Measurements from ENCODE around the gene DPF3. TPM values are rescaled to one million over a fixed set of nuclear protein-coding genes. Genes with fewer than 3 reads are reported as not detected.

DPF3 gene
- total RNA-seq, 1 donor from 2014 or later = 0.11 TPM

DNA sequence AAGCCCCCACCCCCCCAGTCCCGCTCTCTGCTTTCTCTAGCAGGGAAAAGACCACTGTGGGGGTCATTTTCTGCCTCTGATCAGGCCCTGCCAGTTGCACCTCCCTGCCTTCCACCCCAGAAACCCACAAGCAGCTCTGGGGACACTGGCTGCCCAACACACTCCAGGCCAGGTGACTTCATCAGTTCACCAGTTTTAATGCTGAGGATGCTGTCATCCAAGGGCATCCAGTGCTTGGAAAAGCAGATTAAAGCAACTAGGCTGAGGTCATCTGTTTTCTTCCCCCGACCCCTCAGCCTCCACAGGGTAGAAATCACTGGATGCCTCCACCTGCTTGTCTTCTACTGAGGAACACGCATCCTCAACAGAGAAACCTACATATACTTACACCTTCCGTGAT is 282.4 kb downstream of the DPF3 start:
- Histone ChIP-seq H3K4me1 (peaks cover 0 to 5% of the 10 kb centered on the region in 2 donors), H3K36me3 (no peaks in the 10 kb centered on the region), H3K27ac (no peak overlapping the region), H3K4me3 (no peak overlapping the region), H3K27me3 (no peaks in the 10 kb centered on the region), H3K9me3 (no peaks in the 10 kb centered on the region)
- TF ChIP-seq, protein P1, sequence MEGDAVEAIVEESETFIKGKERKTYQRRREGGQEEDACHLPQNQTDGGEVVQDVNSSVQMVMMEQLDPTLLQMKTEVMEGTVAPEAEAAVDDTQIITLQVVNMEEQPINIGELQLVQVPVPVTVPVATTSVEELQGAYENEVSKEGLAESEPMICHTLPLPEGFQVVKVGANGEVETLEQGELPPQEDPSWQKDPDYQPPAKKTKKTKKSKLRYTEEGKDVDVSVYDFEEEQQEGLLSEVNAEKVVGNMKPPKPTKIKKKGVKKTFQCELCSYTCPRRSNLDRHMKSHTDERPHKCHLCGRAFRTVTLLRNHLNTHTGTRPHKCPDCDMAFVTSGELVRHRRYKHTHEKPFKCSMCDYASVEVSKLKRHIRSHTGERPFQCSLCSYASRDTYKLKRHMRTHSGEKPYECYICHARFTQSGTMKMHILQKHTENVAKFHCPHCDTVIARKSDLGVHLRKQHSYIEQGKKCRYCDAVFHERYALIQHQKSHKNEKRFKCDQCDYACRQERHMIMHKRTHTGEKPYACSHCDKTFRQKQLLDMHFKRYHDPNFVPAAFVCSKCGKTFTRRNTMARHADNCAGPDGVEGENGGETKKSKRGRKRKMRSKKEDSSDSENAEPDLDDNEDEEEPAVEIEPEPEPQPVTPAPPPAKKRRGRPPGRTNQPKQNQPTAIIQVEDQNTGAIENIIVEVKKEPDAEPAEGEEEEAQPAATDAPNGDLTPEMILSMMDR (IDR thresholded peaks at IDR 0.05) = no peak
- peak in 1 of 2 donors; percentile 34 for DNase-seq (ENCODE audit: low spot score in 2 of 2)
- intact Hi-C loops (cut with DNase I) = no loop called here

DNA sequence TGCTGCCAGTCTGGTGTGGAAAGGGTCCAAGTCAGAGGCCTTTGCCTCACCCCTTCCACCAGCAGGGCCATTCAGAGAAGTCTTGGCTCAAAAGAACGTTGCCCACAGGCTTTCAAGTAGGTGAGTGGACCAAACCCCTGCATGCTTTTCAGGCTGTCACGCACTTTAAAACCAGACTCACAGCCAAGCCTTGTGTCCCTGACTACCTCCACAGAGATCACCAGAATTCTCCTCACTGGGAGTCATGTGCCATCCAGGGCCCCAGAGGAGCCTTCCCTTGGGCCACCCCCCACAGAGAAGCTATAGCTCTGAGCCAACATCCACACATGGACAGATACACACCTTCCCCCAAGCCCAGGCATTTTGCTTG is 283.1 kb downstream of the DPF3 start:
- no peaks in the 10 kb centered on the region for H3K36me3 ChIP-seq
- H3K4me1 ChIP-seq = peaks cover 0 to 5% of the 10 kb centered on the region in 2 donors
- H3K9me3 ChIP-seq = no peaks in the 10 kb centered on the region
- no peaks in the 10 kb centered on the region for H3K27me3 ChIP-seq
- intact Hi-C loops (cut with DNase I) = no loop called here
- TF ChIP-seq, protein P1 (IDR thresholded peaks at IDR 0.05) = no peak
- DNase-seq (ENCODE audit: low spot score in 2 of 2) = no peak
- H3K4me3 ChIP-seq = no peak overlapping the region
- H3K27ac ChIP-seq = no peak overlapping the region

DNA sequence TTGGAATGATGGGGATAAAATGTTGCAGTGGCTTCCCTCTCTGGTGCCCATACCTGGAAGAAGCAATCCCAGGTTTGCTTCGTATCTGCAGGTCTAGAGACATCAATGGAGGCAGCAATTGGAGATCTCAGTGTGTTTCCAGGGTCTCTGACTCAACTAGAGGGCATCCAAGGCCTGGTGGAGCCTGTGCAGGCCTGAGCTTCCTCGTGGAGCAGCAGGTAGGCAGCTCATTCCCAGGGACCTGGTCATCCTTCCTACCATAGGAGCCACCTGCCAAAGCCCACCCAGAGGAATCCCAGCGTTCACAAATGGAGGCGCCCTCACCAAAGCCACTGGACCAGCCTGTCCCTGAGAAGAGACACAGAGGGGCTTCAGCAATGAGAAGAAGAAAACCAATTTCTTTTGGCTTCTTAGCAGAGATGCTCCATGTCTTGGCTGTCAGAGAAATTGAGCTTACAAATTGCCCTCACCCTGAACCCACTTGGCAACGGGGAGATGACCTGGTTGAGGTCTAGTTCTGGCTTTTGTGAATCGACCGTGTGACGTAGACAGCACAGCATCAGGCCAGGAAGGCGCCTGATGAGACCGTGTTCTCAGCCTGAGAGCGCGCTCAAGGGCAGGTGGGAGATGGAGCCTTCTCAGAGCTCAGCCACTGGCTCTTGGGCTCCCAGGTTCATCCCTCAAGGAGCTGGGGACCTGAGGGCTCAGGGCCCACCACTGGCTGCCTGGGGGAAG is 283.6 kb downstream of the DPF3 start:
- intact Hi-C loops (cut with DNase I) = no loop called here
- DNase-seq (ENCODE audit: low spot score in 2 of 2) = peak in 1 of 2 donors; percentile 44
- H3K27ac ChIP-seq = no peak overlapping the region
- no peak overlapping the region for H3K4me3 ChIP-seq
- H3K36me3 ChIP-seq = no peaks in the 10 kb centered on the region
- TF ChIP-seq, protein P1 (IDR thresholded peaks at IDR 0.05) = no peak
- no peaks in the 10 kb centered on the region for H3K27me3 ChIP-seq
- H3K9me3 ChIP-seq = no peaks in the 10 kb centered on the region
- no peaks in the 10 kb centered on the region for H3K4me1 ChIP-seq

DNA sequence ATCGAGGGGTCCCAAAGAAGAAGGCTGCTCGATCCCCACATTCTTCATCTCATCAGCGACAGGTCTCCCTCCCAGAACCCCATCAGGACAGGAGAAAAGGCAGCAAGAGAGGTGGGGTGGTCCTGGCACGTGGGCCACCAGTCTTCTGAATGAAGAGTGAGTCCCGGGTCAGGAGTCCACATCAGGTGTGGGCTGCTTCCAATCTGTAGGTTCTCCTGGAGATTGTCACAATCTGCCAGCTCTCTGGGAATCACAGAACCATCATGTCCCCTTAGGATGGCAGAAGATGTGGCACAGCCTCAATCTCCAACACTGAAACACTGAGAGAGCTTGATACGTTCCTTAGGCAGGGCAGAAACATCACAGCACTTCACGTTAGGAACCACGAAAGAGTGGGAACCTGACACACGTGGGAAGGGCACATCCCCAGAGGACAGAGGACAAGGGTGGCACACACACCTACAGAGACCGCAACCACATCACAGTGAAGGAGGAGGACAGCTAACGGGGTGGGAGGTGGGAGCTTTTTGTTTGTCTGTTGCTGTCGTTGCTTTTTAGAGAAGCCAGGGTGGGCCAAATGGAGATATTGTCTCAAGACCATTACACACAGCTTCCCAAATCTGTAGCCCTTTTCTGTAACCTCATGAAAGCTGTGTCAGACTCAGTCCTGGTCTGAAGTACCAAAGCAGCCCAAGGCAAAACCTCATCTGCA is 284.5 kb downstream of the DPF3 start:
- Histone ChIP-seq H3K4me1 (no peaks in the 10 kb centered on the region), H3K36me3 (no peaks in the 10 kb centered on the region), H3K9me3 (no peaks in the 10 kb centered on the region), H3K27me3 (no peaks in the 10 kb centered on the region), H3K4me3 (no peak overlapping the region), H3K27ac (no peak overlapping the region)
- DNase-seq (ENCODE audit: low spot score in 2 of 2) = peak in 1 of 2 donors; percentile 28
- TF ChIP-seq, protein P1 (IDR thresholded peaks at IDR 0.05) = no peak
- intact Hi-C loops (cut with DNase I) = no loop called here

DNA sequence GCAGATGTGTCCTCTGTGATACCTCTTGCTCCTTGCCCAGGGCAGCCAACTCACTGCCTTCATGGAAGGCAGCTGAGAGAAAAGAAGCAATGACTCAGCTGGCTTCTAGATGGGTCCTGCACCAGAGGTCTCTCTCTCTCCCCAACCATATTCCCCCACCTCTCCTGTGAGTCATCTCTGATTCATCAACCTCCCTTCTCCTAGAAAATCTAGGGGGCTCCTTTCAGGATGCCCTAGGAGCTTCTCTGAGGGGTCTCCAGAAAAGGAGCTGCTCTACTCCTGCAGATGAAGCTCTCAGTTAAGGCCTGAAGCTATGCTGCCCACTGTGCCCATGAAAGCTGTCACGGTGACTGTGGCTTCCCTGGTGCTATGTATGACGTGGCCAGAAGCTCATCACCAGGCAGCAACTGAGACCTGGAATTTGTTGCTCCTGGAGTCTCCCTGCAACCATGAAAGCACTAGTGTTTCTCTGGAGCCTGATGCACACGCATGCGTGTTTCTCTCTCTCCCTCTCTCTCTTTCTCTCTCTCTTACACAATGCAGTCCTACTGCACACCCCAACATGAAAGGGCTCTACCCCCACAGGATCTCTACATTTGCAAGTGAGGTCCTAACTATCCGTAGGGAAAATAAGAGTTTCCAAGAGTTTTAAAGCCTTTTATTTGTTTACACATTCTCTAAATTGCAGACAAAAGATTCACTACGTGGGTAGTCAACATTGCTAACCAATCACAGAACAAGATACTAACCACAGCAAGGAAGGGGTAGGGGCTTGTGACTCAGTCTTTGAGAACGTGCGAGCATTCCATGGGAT is 285.3 kb downstream of the DPF3 start:
- Histone ChIP-seq H3K9me3 (no peaks in the 10 kb centered on the region), H3K4me1 (no peaks in the 10 kb centered on the region), H3K27ac (no peak overlapping the region), H3K27me3 (no peaks in the 10 kb centered on the region), H3K36me3 (no peaks in the 10 kb centered on the region), H3K4me3 (no peak overlapping the region)
- intact Hi-C loops (cut with DNase I) = no loop called here
- TF ChIP-seq, protein P1 (IDR thresholded peaks at IDR 0.05) = no peak
- peak in 1 of 2 donors; percentile 42 for DNase-seq (ENCODE audit: low spot score in 2 of 2)

All from ascending aorta (tissue), 2 donors.